ENCODE measurements around the gene RNF214. TPM values are rescaled to one million over a fixed set of nuclear protein-coding genes. Genes with fewer than 3 reads are reported as not detected.
A peak's percentile ranks its signal among the peaks of the same experiment; 100 is the strongest.

The RNF214 gene
- total and polyA plus RNA-seq, 2 donors (not counting 1 experiment from before 2014, with no cell fraction given) = 16.0 to 36.1 TPM

DNA sequence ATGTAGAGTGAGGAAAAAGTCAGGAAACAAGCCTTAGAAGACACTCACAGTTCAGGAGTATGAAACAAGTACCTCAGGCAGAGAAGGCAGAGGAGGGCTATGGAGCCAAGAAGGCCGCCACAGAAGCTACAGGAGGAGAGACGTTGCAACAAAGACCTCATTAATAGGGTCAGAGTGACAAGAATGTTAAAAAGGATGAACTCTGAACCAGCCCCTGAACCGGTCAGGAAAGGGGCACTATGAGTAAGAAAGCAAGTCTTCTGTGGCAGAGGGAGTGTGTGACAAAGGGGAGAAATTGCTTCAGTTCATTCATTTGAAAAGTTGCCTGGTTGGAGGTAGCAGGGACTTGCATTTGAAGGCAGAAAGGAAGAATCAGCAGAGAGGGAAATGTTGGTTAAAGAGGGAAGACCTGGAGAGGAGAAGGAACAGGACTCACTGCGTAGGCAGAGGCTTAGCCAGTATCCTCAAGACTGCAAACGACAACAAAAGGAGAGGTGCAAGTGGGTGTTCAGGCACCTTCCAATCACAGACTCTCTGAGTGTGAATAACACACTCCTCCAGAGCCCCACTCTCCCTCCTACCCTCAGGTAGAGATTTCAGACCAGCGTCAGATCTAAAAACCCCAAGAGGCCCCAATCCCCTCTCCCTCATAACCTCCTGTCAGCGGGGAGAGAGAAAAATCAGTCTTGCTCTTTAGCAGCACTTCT is 17.9 kb upstream of the RNF214 start:
- TF ChIP-seq, protein P1, sequence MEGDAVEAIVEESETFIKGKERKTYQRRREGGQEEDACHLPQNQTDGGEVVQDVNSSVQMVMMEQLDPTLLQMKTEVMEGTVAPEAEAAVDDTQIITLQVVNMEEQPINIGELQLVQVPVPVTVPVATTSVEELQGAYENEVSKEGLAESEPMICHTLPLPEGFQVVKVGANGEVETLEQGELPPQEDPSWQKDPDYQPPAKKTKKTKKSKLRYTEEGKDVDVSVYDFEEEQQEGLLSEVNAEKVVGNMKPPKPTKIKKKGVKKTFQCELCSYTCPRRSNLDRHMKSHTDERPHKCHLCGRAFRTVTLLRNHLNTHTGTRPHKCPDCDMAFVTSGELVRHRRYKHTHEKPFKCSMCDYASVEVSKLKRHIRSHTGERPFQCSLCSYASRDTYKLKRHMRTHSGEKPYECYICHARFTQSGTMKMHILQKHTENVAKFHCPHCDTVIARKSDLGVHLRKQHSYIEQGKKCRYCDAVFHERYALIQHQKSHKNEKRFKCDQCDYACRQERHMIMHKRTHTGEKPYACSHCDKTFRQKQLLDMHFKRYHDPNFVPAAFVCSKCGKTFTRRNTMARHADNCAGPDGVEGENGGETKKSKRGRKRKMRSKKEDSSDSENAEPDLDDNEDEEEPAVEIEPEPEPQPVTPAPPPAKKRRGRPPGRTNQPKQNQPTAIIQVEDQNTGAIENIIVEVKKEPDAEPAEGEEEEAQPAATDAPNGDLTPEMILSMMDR (IDR thresholded peaks at IDR 0.05) = no peak
- TF ChIP-seq EZH2 (IDR thresholded peaks at IDR 0.05; ENCODE audit: borderline replicate concordance, insufficient read depth, low read depth, low read length, poor library complexity, severe bottlenecking) = no peak
- H3K4me1 ChIP-seq (ENCODE audit: control insufficient read depth in 2 of 2, insufficient read depth in 2 of 2, low read length in 2 of 2) = no peaks in the 10 kb centered on the region
- WGBS (ENCODE audit: insufficient coverage) = 94% methylated on average over 3 of the region's 7 CpGs
- ChIA-PET CTCF (interaction anchor here (0.7 to 19.9 kb wide), 3 partner anchors 36 to 838 kb away, joined by 4 to 309 read pairs (median 4); partner anchors contain the start of gene SIDT2), POLR2A (no interaction called here)
- H3K36me3 ChIP-seq (replicated peaks in 1 of 2; ENCODE audit: control extremely low read depth in 1 of 2, control insufficient read depth in 1 of 2, extremely low read depth in 1 of 2, insufficient read depth in 2 of 2, low read length in 1 of 2) = peaks cover 4 to 67% of the 10 kb centered on the region in 2 experiments
- Mint-ChIP-seq H3K9me3 (ENCODE audit: insufficient read depth) (no peaks in the 10 kb centered on the region), H3K4me3 (no peak overlapping the region), H3K27me3 (no peaks in the 10 kb centered on the region), H3K4me1 (peaks cover 2% of the 10 kb centered on the region), H3K27ac (peak overlapping the region; percentile 46)
- no peak overlapping the region for H3K9ac ChIP-seq (ENCODE audit: low read length)
- intact Hi-C loops (cut with micrococcal nuclease) = no loop called here
- no peak overlapping the region for H2AFZ ChIP-seq (ENCODE audit: insufficient read depth, low read depth, low read length, poor library complexity, severe bottlenecking)
- H4K20me1 ChIP-seq (ENCODE audit: control insufficient read depth, insufficient read depth, low read length, poor library complexity, severe bottlenecking) = no peaks in the 10 kb centered on the region
- H3K4me2 ChIP-seq (replicated peaks; ENCODE audit: low read depth, low read length, poor library complexity, severe bottlenecking) = no peak overlapping the region
- ATAC-seq (ENCODE audit: low read depth) (no peak), DNase-seq (no peak)
- no peaks in the 10 kb centered on the region for H3K27me3 ChIP-seq (replicated peaks in 1 of 4; ENCODE audit: control extremely low read depth in 1 of 4, control insufficient read depth in 3 of 4, insufficient read depth in 4 of 4, low read length in 3 of 4)
- peaks cover 19% of the 10 kb centered on the region for H3K79me2 ChIP-seq (ENCODE audit: control insufficient read depth, insufficient read depth, low read length)
- H3K27ac ChIP-seq (ENCODE audit: low read length in 2 of 2) = no peak overlapping the region
- H3K9me3 ChIP-seq (ENCODE audit: control extremely low read depth in 1 of 3, control insufficient read depth in 2 of 3, insufficient read depth in 1 of 3, low read length in 2 of 3) = no peaks in the 10 kb centered on the region
- no peak overlapping the region for H3K4me3 ChIP-seq (ENCODE audit: control extremely low read depth in 1 of 5, extremely low read depth in 1 of 5, insufficient read depth in 1 of 5, low read depth in 2 of 5, low read length in 4 of 5)
